Lower leg skin (tissue), 3 donors: Measurements from ENCODE around the gene ATP11C.

ENCODE experiments used
- POLR2A ChIP-seq, 2 donors: fragments of 450-650 bp; IDR thresholded peaks; one replicate each; pipeline ENCODE4 v1.6.1; 2016 to 2017; ENCODE audit warnings: antibody characterized with exemption in 2 of 2, mild to moderate bottlenecking in 1 of 2, moderate library complexity in 1 of 2
- TF ChIP-seq, protein P1 (sequence below), 3 donors: fragments of 450-650 bp; IDR thresholded peaks; one replicate each; pipeline ENCODE4 v1.5.1; 2016; ENCODE audit warnings: antibody characterized with exemption in 3 of 3, mild to moderate bottlenecking in 3 of 3, moderate library complexity in 2 of 3

DNA sequence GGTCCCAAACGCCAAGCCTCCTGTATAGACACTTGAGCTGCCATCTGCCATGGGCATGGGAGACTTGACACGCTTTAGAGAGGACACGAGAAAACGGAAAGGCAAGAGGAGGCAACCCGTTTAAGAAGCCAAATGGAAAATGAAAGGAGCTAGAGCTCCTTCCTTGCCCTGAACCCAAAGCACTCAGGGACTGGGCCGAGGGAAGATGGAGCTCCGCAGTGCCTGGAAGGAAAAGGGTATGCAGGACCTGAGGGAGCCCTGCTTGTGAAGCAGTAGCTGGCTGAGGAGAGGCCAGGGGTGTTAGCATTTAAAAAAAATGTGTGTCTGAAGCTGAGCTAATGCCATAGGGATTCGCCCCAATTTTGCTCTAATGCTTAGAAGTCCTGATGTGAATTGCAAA is 239.9 kb downstream of the ATP11C start:
- TF ChIP-seq POLR2A (IDR thresholded peaks at IDR 0.05), result no peak
- TF ChIP-seq, protein P1, sequence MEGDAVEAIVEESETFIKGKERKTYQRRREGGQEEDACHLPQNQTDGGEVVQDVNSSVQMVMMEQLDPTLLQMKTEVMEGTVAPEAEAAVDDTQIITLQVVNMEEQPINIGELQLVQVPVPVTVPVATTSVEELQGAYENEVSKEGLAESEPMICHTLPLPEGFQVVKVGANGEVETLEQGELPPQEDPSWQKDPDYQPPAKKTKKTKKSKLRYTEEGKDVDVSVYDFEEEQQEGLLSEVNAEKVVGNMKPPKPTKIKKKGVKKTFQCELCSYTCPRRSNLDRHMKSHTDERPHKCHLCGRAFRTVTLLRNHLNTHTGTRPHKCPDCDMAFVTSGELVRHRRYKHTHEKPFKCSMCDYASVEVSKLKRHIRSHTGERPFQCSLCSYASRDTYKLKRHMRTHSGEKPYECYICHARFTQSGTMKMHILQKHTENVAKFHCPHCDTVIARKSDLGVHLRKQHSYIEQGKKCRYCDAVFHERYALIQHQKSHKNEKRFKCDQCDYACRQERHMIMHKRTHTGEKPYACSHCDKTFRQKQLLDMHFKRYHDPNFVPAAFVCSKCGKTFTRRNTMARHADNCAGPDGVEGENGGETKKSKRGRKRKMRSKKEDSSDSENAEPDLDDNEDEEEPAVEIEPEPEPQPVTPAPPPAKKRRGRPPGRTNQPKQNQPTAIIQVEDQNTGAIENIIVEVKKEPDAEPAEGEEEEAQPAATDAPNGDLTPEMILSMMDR (IDR thresholded peaks at IDR 0.05), result no peak
